Body of pancreas (tissue), 4 donors: ENCODE results near the gene CFDP1.

ENCODE experiments used
- POLR2A ChIP-seq, 3 donors: fragments of 450-650 bp; IDR thresholded peaks; one replicate each; pipeline ENCODE4 v1.6.1; 2016; ENCODE audit warnings: antibody characterized with exemption in 3 of 3, mild to moderate bottlenecking in 2 of 3
- TF ChIP-seq, protein P1 (sequence below), 7 experiments: fragments of 450-650 bp in 4 of 7; fragments of 200-600 bp in 3 of 7; sonication (generic) in 3 of 7; IDR thresholded peaks; one replicate each; pipeline ENCODE4 v1.5.1; 2016 to 2019; ENCODE audit warnings: antibody characterized with exemption in 7 of 7

DNA sequence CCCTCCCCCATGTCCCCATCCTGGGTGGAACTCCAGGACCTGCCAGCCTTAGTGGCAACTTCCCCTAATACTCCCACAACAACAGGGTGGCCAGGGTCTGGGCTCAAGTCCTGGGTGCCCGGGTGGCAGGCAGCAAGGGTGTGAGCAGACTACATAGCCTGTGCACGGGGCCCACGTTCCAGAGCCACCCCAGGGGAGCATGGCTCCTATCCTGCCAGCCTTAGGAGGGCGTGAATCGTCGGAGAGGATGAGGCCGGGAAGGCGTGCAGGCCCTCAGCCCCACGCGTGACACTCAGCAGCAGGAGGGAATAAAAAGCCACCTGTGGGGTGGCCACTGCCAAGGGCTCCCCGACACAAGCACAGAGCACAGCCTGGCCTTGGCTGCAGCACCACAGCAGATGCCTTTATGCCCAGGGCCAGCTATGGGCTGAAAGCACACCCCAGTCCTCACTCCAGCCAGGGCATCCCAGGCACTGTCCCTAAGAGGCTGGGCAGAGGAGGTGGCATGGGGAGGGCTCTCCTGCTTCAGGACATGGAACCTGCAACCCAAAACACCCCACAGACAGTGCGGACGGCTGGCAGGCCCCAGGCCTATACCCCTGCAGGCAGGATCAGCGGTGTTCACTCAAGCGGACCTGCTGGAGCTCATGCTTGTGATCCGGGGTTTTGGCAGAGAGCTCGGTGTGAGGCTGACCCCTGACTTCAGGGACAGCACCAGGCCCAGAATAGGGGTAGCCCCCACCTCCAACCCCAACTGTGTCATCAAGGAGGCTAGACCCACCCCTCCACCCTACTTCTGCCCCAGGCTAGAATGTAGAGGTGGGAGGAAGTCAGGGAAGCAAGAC lies 184.5 kb downstream of the CFDP1 start:
- TF ChIP-seq POLR2A (IDR thresholded peaks at IDR 0.05), result no peak
- TF ChIP-seq, protein P1, sequence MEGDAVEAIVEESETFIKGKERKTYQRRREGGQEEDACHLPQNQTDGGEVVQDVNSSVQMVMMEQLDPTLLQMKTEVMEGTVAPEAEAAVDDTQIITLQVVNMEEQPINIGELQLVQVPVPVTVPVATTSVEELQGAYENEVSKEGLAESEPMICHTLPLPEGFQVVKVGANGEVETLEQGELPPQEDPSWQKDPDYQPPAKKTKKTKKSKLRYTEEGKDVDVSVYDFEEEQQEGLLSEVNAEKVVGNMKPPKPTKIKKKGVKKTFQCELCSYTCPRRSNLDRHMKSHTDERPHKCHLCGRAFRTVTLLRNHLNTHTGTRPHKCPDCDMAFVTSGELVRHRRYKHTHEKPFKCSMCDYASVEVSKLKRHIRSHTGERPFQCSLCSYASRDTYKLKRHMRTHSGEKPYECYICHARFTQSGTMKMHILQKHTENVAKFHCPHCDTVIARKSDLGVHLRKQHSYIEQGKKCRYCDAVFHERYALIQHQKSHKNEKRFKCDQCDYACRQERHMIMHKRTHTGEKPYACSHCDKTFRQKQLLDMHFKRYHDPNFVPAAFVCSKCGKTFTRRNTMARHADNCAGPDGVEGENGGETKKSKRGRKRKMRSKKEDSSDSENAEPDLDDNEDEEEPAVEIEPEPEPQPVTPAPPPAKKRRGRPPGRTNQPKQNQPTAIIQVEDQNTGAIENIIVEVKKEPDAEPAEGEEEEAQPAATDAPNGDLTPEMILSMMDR (IDR thresholded peaks at IDR 0.05), result no peak
